LNCAP (cell line): ENCODE results near the gene USP17L19.
"Not testable (repeated sequence)": the region's sequence is repeated elsewhere in the genome, so short reads cannot be mapped to it uniquely, and the experiment has no call there.

Source experiments
- TF ChIP-seq, protein P1 (sequence below): fragments of 450-650 bp; IDR thresholded peaks from 2 replicates; pipeline ENCODE4 v1.5.1; 2017; ENCODE audit warnings: mild to moderate bottlenecking

USP17L19 gene

GRCh38 chr4:9253078-9253477 lies at the start of gene USP17L19:
TSS of gene USP17L19 (plus strand) at chr4:9253378. CDS start at chr4:9253378, 0 bp downstream.
- TF ChIP-seq, protein P1, sequence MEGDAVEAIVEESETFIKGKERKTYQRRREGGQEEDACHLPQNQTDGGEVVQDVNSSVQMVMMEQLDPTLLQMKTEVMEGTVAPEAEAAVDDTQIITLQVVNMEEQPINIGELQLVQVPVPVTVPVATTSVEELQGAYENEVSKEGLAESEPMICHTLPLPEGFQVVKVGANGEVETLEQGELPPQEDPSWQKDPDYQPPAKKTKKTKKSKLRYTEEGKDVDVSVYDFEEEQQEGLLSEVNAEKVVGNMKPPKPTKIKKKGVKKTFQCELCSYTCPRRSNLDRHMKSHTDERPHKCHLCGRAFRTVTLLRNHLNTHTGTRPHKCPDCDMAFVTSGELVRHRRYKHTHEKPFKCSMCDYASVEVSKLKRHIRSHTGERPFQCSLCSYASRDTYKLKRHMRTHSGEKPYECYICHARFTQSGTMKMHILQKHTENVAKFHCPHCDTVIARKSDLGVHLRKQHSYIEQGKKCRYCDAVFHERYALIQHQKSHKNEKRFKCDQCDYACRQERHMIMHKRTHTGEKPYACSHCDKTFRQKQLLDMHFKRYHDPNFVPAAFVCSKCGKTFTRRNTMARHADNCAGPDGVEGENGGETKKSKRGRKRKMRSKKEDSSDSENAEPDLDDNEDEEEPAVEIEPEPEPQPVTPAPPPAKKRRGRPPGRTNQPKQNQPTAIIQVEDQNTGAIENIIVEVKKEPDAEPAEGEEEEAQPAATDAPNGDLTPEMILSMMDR = not testable (repeated sequence)

DNA sequence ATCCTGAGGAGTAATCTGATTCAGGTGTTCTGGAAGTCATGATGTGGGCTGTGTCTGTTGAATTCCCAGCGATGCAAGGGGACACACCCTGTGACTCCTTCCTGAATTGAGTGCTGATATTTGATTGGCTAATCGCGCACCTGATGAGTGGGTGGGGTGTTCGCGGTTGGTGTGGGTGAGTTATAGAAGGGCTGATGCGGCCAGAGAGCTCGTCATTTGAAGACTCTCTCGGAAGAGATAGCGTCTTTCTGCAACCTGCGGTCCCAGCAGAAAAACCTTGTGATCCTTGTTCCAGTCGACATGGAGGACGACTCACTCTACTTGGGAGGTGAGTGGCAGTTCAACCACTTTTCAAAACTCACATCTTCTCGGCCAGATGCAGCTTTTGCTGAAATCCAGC lies 42.8 kb upstream of the USP17L19 start, which contains the start of gene USP17L10:
Gene USP17L10 (plus strand): TSS at position 301 of the 400 bp plus-strand sequence. CDS start 0 bp downstream, at position 301.
- TF ChIP-seq, protein P1 = not testable (repeated sequence)

DNA sequence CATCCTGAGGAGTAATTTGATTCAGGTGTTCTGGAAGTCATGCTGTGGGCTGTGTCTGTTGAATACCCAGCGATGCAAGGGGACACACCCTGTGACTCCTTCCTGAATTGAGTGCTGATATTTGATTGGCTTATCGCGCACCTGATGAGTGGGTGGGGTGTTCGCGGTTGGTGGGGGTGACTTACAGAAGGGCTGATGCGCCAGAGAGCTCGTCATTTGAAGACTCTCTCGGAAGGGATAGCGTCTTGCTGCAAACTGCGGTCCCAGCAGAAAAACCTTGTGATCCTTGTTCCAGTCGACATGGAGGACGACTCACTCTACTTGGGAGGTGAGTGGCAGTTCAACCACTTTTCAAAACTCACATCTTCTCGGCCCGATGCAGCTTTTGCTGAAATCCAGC lies 38.1 kb upstream of the USP17L19 start, which contains the start of gene USP17L11:
Gene USP17L11 (plus strand): TSS at position 301 of the 400 bp plus-strand sequence. CDS start 0 bp downstream, at position 301.
- TF ChIP-seq, protein P1 = not testable (repeated sequence)

GRCh38 chr4:9219852-9220251 lies 33.3 kb upstream of the USP17L19 start, which contains the start of gene USP17L12:
TSS of gene USP17L12 (plus strand) at chr4:9220152. CDS start at chr4:9220152, 0 bp downstream.
- TF ChIP-seq, protein P1 = not testable (repeated sequence)

- TF ChIP-seq, protein P1 = not testable (repeated sequence)
These were observed 28.6 kb upstream of the USP17L19 start, which contains the start of gene USP17L13 for GRCh38 chr4:9224596-9224995. TSS of gene USP17L13 (plus strand) at chr4:9224896. CDS start at chr4:9224896, 0 bp downstream.

GRCh38 chr4:9234085-9234484 lies 19.1 kb upstream of the USP17L19 start, which contains the start of gene USP17L15:
TSS of gene USP17L15 (plus strand) at chr4:9234385. CDS start at chr4:9234385, 0 bp downstream.
- TF ChIP-seq, protein P1 = not testable (repeated sequence)

- TF ChIP-seq, protein P1 = not testable (repeated sequence)
These were observed 9.6 kb upstream of the USP17L19 start, which contains the start of gene USP17L17 for GRCh38 chr4:9243579-9243978. TSS of gene USP17L17 (plus strand) at chr4:9243879. CDS start at chr4:9243879, 0 bp downstream.
